ENCODE results near the gene SLC25A21. TPM values are rescaled to one million over a fixed set of nuclear protein-coding genes. Genes with fewer than 3 reads are reported as not detected.

SLC25A21 gene
- total and polyA plus RNA-seq, 9 donors, result 0.57 to 1.6 (median 1.1) TPM; not detected in 1

DNA sequence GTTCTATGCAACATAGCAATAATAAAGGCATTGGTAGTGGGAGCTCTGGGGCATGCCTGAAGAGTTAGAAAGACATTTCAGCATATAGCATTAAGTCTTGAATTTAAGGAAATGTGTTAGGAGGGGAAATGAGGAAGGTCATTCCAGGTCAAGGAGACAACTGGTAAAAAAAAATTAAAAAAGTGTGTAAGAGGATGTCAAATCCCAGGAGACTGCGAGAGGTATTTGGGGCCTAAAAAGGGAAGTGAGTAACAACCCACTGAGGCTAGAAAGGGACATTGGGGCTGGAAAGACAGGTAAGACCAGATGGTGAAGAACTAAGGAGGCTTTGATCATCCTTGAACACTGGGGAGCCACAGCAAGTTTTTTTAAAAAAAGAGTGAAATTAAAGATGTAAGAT, 152.9 kb downstream of the SLC25A21 start:
- TF ChIP-seq POLR2A (IDR thresholded peaks at IDR 0.05) (no peak), EP300 (IDR thresholded peaks at IDR 0.05) (no peak)
- TF ChIP-seq, protein P1, sequence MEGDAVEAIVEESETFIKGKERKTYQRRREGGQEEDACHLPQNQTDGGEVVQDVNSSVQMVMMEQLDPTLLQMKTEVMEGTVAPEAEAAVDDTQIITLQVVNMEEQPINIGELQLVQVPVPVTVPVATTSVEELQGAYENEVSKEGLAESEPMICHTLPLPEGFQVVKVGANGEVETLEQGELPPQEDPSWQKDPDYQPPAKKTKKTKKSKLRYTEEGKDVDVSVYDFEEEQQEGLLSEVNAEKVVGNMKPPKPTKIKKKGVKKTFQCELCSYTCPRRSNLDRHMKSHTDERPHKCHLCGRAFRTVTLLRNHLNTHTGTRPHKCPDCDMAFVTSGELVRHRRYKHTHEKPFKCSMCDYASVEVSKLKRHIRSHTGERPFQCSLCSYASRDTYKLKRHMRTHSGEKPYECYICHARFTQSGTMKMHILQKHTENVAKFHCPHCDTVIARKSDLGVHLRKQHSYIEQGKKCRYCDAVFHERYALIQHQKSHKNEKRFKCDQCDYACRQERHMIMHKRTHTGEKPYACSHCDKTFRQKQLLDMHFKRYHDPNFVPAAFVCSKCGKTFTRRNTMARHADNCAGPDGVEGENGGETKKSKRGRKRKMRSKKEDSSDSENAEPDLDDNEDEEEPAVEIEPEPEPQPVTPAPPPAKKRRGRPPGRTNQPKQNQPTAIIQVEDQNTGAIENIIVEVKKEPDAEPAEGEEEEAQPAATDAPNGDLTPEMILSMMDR (IDR thresholded peaks at IDR 0.05), result no peak
- H3K4me1 ChIP-seq (ENCODE audit: insufficient read depth), result no peaks in the 10 kb centered on the region
- no peak overlapping the region for H3K4me3 ChIP-seq
- no peaks in the 10 kb centered on the region for H3K36me3 ChIP-seq
- WGBS, 3 donors, result 57 to 74% (median 63%) methylated on average over 1 of the region's 1 CpG
- no peak for DNase-seq
- H3K9me3 ChIP-seq, result no peaks in the 10 kb centered on the region
- no peak overlapping the region for H3K27ac ChIP-seq
- H3K27me3 ChIP-seq, result no peaks in the 10 kb centered on the region
- intact Hi-C loops (cut with DNase I), result no loop called here

DNA sequence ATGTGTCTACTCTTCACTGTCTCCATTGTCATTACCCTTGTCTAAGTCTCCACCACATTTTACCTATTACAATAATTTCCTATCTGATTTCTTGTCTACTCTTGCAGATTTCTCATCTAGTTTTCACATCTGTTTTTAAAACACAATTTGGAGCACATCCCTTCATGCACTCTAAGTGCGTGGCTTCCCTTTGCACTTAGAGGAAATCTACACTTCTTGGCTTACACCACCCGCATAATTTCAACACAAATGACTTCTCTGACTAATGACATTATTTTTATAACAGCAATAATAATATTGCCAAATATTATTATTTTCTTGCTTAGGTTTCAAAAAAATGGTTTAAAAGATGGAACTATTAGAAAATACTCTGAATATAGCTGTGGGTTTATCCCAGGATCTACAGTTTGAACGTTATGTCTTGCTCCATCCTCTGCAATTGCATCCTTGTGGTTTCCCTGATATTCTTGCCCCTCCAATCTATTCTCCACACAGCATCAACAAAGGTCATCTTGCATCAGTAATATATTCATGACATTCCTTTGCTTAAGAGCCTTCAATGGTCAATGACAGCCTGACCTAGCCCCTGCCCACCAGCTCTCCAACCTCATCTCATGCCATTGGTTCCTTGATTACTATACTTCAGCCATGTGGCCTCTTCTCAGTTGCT, 153.7 kb downstream of the SLC25A21 start:
- intact Hi-C loops (cut with DNase I), result no loop called here
- WGBS, 3 donors, result 74 to 81% (median 79%) methylated on average over 3 of the region's 3 CpGs
- no peaks in the 10 kb centered on the region for H3K36me3 ChIP-seq
- H3K9me3 ChIP-seq, result no peaks in the 10 kb centered on the region
- H3K4me3 ChIP-seq, result no peak overlapping the region
- DNase-seq, result no peak
- no peak overlapping the region for H3K27ac ChIP-seq
- no peaks in the 10 kb centered on the region for H3K27me3 ChIP-seq
- H3K4me1 ChIP-seq (ENCODE audit: insufficient read depth), result no peaks in the 10 kb centered on the region
- no peak for TF ChIP-seq POLR2A (IDR thresholded peaks at IDR 0.05)
- no peak for TF ChIP-seq EP300 (IDR thresholded peaks at IDR 0.05)
- TF ChIP-seq, protein P1 (IDR thresholded peaks at IDR 0.05), result no peak

DNA sequence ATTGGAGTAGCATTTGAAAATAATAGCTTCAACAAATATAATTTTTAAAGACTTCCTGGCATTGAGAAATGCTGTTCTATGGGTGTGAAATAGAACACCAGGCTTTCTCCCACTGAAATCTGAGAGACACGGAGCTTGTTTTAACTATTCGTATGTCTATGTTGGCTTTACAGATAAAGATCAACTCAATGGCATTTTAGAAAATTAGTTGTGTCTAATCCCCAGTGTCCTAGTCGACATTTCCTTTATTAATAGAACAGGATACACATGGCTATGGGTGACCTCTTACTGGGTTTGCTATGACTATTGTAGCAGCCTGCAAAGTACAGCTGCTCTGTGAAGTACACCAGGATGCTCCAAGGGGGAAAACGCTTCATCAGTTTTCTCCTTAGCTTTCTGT, 159.3 kb downstream of the SLC25A21 start:
- H3K9me3 ChIP-seq, result no peaks in the 10 kb centered on the region
- 22 to 46% (median 22%) methylated on average over 4 of the region's 4 CpGs for WGBS, 3 donors
- no peaks in the 10 kb centered on the region for H3K36me3 ChIP-seq
- no peak for DNase-seq
- no peak overlapping the region for H3K27ac ChIP-seq
- intact Hi-C loops (cut with DNase I), result no loop called here
- TF ChIP-seq POLR2A (IDR thresholded peaks at IDR 0.05), result no peak
- TF ChIP-seq, protein P1 (IDR thresholded peaks at IDR 0.05), result no peak
- no peak for TF ChIP-seq EP300 (IDR thresholded peaks at IDR 0.05)
- H3K4me3 ChIP-seq, result no peak overlapping the region
- no peaks in the 10 kb centered on the region for H3K4me1 ChIP-seq (ENCODE audit: insufficient read depth)
- H3K27me3 ChIP-seq, result no peaks in the 10 kb centered on the region

DNA sequence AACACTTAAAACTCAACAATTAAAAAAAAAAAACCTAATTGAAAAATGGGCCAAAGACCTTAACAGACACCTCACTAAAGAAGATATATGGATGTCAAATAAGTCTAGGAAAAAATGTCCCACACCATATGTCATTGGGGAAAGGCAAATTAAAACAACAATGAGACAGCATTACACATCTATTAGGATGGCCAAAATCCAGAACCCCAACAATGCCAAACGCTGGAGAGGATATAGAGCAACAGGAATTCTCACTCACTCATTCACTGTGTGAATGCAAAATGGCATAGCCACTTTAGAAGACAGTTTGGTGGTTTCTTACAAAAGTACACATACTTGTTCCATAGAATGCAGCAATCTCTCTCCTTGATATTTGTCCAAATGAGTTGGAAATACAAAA, 173.7 kb downstream of the SLC25A21 start:
- TF ChIP-seq EP300 (IDR thresholded peaks at IDR 0.05) (no peak), POLR2A (IDR thresholded peaks at IDR 0.05) (no peak)
- TF ChIP-seq, protein P1 (IDR thresholded peaks at IDR 0.05), result no peak
- DNase-seq, result no peak
- no peaks in the 10 kb centered on the region for H3K4me1 ChIP-seq (ENCODE audit: insufficient read depth)
- intact Hi-C loops (cut with DNase I), result no loop called here
- H3K36me3 ChIP-seq, result no peaks in the 10 kb centered on the region
- no peaks in the 10 kb centered on the region for H3K27me3 ChIP-seq
- H3K27ac ChIP-seq, result no peak overlapping the region
- 57 to 70% (median 67%) methylated on average over 1 of the region's 1 CpG for WGBS, 3 donors
- no peaks in the 10 kb centered on the region for H3K9me3 ChIP-seq
- no peak overlapping the region for H3K4me3 ChIP-seq

Data from ovary (tissue), 9 donors.